Measurements from ENCODE around the gene OR6V1. TPM values are rescaled to one million over a fixed set of nuclear protein-coding genes. Genes with fewer than 3 reads are reported as not detected.
"Not testable (repeated sequence)": the region's sequence is repeated elsewhere in the genome, so short reads cannot be mapped to it uniquely, and the experiment has no call there.

OR6V1 gene
- total and polyA plus RNA-seq, 2 donors: 0.02 TPM; not detected in 1

DNA sequence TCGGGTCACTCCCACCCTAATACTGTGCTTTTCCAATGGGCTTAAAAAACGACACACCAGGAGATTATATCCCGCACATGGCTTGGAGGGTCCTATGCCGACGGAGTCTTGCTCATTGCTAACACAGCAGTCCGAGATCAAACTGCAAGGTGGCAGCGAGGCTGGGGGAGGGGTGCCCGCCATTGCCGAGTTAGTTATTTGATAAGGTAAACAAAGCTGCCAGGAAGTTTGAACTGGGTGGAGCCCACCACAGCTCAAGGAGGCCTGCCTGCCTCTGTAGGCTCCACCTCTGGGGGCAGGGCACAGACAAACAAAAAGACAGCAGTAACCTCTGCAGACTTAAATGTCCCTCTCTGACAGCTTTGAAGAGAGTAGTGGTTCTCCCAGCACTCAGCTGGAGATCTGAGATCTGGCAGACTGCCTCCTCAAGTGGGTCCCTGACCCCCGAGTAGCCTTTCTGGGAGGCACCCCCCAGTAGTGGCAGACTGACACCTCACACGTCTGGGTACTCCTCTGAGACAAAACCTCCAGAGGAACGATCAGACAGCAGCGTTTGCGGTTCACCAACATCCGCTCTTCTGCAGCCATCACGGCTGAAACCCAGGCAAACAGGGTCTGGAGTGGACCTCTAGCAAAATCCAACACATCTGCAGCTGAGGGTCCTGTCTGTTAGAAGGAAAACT, 36.5 kb downstream of the OR6V1 start:
- H3K4me1 ChIP-seq (ENCODE audit: control insufficient read depth in 2 of 2, insufficient read depth in 2 of 2, low read length in 2 of 2); H3K36me3 ChIP-seq (ENCODE audit: control insufficient read depth in 2 of 2, insufficient read depth in 2 of 2, low read length in 1 of 2); H3K27me3 ChIP-seq (ENCODE audit: control insufficient read depth in 2 of 2, insufficient read depth in 1 of 2, low read length in 1 of 2); H3K9me3 ChIP-seq (ENCODE audit: control insufficient read depth in 2 of 2, insufficient read depth in 1 of 2, low read length in 1 of 2); H3K4me3 ChIP-seq (ENCODE audit: low read length in 2 of 2); H3K27ac ChIP-seq (ENCODE audit: low read depth in 1 of 2, low read length in 1 of 2); DNase-seq (ENCODE audit: low read depth in 6 of 9, low spot score in 9 of 9): not testable (repeated sequence)
- WGBS: 95% methylated on average over 16 of the region's 16 CpGs

DNA sequence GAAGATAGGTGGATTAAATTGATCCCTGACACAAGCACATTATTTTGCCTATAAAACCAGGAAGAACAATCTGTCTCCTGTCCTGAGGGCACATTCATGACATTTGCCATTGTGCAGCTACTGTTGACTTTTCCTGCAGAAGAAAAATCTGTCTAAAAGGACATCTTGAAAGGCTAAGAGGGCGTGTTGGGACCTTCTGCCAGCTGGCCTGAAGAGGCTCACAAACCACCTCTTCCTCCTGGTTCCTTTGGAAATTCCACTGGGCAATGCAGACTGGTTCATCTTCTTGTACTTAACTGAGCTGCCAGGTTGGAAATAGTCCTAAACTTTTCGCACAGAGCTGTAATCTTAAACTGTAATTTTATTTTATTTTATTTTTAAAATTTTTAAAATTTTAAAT, 44.0 kb downstream of the OR6V1 start:
- DNase-seq (ENCODE audit: low read depth in 6 of 9, low spot score in 9 of 9): no peak
- Histone ChIP-seq H3K27ac (ENCODE audit: low read depth in 1 of 2, low read length in 1 of 2) (no peak overlapping the region), H3K4me1 (ENCODE audit: control insufficient read depth in 2 of 2, insufficient read depth in 2 of 2, low read length in 2 of 2) (no peaks in the 10 kb centered on the region), H3K27me3 (ENCODE audit: control insufficient read depth in 2 of 2, insufficient read depth in 1 of 2, low read length in 1 of 2) (no peaks in the 10 kb centered on the region), H3K4me3 (ENCODE audit: low read length in 2 of 2) (no peak overlapping the region), H3K9me3 (ENCODE audit: control insufficient read depth in 2 of 2, insufficient read depth in 1 of 2, low read length in 1 of 2) (peaks cover 0 to 3% of the 10 kb centered on the region in 2 donors), H3K36me3 (ENCODE audit: control insufficient read depth in 2 of 2, insufficient read depth in 2 of 2, low read length in 1 of 2) (no peaks in the 10 kb centered on the region)
- 94% methylated on average over 2 of the region's 2 CpGs for WGBS

DNA sequence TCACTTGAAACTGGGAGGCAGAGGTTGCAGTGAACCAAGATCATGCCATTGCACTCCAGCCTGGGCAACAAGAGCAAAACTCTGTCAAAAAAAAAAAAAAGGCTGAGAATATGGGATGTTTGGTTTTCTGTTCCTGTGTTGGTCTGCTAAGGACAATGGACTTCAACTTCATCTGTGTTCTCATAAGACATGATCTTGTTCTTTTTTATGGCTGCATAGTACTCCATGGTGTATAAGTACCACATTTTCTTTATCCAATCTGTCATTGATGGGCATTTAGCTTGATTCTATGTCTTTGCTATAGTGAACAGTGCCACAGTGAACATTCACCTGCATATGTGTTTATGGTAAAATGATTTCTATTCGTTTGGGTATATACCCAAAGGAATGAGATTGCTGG, 47.4 kb downstream of the OR6V1 start:
- H3K36me3 ChIP-seq (ENCODE audit: control insufficient read depth in 2 of 2, insufficient read depth in 2 of 2, low read length in 1 of 2); H3K4me1 ChIP-seq (ENCODE audit: control insufficient read depth in 2 of 2, insufficient read depth in 2 of 2, low read length in 2 of 2); DNase-seq (ENCODE audit: low read depth in 6 of 9, low spot score in 9 of 9); H3K4me3 ChIP-seq (ENCODE audit: low read length in 2 of 2); H3K27ac ChIP-seq (ENCODE audit: low read depth in 1 of 2, low read length in 1 of 2); H3K9me3 ChIP-seq (ENCODE audit: control insufficient read depth in 2 of 2, insufficient read depth in 1 of 2, low read length in 1 of 2); H3K27me3 ChIP-seq (ENCODE audit: control insufficient read depth in 2 of 2, insufficient read depth in 1 of 2, low read length in 1 of 2): not testable (repeated sequence)
- WGBS: 99% methylated on average over 1 of the region's 1 CpG

Other genes with a start within 250 kb of the OR6V1 start
- 75.6 TPM for gene EPHB6, start 197.3 kb upstream of the OR6V1 start, total RNA-seq
- gene EPHB6, start 197.3 kb upstream of the OR6V1 start, polyA plus RNA-seq: 163 TPM
- gene TRPV6, start 166.6 kb upstream of the OR6V1 start, total RNA-seq: 0.24 TPM
- gene TRPV6, start 166.6 kb upstream of the OR6V1 start, polyA plus RNA-seq: 1.1 TPM
- gene TRPV5, start 118.6 kb upstream of the OR6V1 start, total RNA-seq: 0.05 TPM
- 0.02 TPM for gene TRPV5, start 118.6 kb upstream of the OR6V1 start, polyA plus RNA-seq
- not detected for gene LLCFC1, start 112.9 kb upstream of the OR6V1 start, total RNA-seq
- gene LLCFC1, start 112.9 kb upstream of the OR6V1 start, polyA plus RNA-seq: not detected
- 2.7 TPM for gene KEL, start 90.0 kb upstream of the OR6V1 start, total RNA-seq
- gene KEL, start 90.0 kb upstream of the OR6V1 start, polyA plus RNA-seq: 2.6 TPM
- gene OR9A2, start 25.2 kb upstream of the OR6V1 start, total RNA-seq: not detected
- gene OR9A2, start 25.2 kb upstream of the OR6V1 start, polyA plus RNA-seq: not detected
- gene PIP, start 79.7 kb downstream of the OR6V1 start, total RNA-seq: 0.28 TPM
- gene PIP, start 79.7 kb downstream of the OR6V1 start, polyA plus RNA-seq: 6.5 TPM
- not detected for gene TAS2R39, start 131.1 kb downstream of the OR6V1 start, total RNA-seq
- gene TAS2R39, start 131.1 kb downstream of the OR6V1 start, polyA plus RNA-seq: not detected
- gene TAS2R40, start 169.7 kb downstream of the OR6V1 start, total RNA-seq: not detected
- gene TAS2R40, start 169.7 kb downstream of the OR6V1 start, polyA plus RNA-seq: not detected
- gene GSTK1, start 211.1 kb downstream of the OR6V1 start, total RNA-seq: 130 TPM
- gene GSTK1, start 211.1 kb downstream of the OR6V1 start, polyA plus RNA-seq: 141 TPM
- gene TMEM139, start 232.6 kb downstream of the OR6V1 start, total RNA-seq: 0.19 TPM
- 0.64 TPM for gene TMEM139, start 232.6 kb downstream of the OR6V1 start, polyA plus RNA-seq
- gene CASP2, start 236.0 kb downstream of the OR6V1 start, total RNA-seq: 18.6 TPM
- 17.5 TPM for gene CASP2, start 236.0 kb downstream of the OR6V1 start, polyA plus RNA-seq

Data from thymus (tissue), 11 donors.